ENCODE data around the gene INPPL1.
"Not testable (repeated sequence)": the region's sequence is repeated elsewhere in the genome, so short reads cannot be mapped to it uniquely, and the experiment has no call there.

Gene INPPL1

DNA sequence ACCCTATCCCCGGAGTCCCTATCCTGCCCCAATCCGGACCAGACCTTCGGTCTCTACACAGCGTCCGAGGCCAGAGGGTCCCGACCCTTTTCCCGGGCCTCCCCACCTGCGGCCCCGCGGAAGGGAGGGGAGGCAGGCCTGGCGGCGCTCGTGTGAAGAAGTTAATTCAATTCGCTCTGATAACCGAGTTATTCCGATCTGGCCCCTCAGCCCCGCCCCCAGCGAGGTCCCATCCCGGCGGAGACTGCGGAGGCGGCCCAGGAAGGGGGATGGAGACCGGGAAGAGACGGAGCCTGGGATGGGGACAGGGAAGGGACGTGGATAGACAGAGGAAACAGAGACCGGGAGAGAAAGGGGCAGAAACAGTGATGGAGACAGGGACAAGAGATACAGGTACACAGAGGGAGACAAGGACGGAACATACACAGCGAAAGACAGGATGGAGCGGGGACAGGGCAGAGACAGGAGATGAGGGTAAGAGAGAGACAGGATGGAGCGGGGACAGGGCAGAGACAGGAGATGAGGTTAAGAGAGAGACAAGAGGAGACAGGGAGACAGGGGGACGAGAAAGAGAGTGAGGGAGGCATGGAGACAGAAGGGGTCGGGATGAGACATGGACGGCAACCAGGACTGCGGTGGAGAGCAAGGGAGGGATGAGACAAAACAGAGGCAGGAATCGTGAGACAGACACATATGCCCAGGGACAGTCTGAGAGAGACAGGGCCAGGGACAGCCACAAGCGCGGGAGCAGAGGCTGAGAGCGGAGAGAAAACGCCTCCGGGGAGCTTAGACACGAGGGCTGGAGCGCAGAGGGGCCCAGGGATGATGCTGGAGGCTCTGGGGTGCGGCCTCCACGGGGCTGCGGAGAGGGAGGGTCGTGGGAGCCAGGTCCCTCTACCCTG, 20.0 kb downstream of the INPPL1 start:
- DNase-seq, result no peak

DNA sequence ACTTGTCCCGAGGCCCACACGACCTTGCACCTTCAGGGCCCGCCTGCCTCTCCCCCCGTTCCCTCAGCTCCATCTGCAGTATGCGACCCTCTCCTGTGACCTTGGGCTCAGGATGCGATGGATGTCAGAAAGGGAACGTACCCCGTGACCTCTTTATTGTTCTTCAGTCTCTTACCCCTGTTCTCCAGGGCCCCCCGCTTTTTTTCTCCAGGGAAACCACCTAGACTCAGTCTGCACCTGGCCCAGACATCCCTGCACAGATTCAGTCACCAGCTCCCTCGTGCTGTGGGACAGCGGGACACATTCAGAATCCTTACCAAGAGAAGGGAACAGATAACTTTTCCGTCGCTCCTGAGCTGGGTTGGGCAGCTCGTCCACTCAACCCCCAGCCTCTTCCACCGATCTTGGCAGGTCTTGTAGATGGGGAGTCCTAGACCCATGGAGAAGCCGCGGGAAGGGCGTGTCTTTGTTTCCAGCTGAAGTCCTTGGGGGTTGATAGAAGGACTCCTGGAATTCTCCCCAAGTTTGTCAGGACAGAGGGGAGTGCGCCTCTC, 20.8 kb downstream of the INPPL1 start:
- DNase-seq, result no peak

DNA sequence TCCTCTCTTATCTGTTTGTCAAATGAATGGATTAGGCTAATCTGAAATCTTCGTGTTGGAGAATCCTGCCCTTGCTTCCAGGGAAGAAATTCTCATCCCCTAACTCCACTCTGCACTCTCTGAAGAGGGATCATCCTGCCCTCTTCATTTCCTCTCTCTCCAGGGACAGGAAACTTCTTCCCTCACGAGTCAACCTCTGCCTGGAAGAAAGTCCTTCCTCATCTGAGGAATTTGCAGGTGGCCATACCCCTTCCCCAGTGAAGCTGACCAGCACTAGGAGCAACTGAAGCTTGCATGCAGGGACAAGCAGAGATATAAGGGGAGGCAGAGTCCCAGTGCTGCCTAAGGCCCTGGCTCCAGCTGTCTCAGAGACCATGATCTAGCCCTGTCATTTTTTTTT, 23.0 kb downstream of the INPPL1 start:
- DNase-seq, result no peak

DNA sequence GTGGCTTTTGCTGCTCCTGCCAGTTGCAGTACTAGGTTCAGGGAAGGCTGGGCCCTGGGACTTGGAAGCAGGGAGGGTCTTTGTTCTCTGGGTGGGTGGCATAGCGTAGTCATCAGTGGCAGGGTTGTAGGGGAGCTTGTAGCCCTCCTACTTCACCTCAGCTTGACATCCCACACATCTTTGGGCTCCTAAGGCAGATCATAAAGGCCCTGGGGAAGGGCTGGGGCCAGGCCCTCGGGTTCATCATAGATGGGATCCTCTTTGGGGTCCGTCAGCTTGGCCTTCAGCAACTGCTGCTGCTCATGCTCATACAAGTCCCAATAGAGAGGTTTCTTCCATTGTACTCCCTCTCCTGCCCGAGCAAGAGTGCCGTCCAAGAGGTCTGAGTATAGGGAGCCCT, 25.4 kb downstream of the INPPL1 start:
- DNase-seq, result no peak

DNA sequence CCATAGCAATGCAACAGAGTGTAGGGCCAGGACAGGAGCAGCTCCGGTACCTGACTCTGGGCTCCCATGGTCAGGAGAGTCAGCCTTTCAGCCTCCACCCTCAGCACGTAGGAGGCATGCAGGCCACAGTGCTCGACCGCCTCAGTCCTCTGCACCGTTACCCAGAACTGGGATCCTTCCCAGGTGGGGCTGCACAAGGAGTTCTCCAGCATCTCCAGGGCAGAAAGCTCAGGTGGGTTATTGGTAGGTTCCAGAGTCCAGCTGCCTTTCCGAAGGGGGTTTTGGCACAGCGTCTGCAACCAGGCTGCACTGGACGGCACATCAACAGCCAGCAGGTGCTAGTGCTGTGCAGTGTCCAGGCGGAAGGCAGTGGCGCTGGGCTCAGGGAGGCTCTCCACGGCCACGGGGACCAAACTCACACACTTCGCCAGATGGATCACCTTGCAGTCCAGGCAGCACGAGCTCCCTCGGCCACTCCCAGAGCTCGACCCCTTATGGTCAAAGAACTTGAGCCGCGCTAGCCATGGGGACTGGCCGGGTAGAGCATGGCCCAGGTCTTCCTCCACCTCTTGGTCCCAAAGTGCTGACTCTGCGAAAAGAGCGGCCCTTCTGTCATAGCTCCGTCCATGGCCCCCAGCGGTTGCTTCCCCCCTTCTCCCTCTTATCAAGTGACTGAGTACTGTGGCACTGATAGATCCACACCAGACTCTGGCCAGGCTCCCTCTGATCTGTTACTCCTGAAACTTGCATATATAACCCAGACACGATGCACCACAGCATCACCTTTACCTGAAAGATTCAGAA, 26.3 kb downstream of the INPPL1 start:
- no peak for DNase-seq

DNA sequence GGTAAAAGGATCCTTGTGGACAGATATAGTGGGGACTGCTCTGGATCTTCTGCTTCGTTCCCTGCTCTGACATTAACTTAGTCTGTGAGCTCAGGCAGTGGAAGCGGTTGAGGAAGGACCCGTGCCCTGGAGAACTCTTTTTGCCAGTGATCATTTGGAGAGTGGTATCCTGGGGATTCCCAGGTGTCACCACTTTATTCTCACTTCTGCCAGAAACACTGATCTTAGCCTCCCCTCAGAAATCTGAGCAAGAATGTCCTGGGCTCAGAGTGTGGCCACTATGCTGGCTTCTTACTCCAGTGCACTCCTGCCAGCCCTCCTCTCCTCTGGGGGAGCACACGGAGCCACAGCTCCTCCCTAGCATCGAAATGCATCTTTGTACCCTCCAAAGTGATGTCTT, 27.0 kb downstream of the INPPL1 start:
- no peak for DNase-seq

DNA sequence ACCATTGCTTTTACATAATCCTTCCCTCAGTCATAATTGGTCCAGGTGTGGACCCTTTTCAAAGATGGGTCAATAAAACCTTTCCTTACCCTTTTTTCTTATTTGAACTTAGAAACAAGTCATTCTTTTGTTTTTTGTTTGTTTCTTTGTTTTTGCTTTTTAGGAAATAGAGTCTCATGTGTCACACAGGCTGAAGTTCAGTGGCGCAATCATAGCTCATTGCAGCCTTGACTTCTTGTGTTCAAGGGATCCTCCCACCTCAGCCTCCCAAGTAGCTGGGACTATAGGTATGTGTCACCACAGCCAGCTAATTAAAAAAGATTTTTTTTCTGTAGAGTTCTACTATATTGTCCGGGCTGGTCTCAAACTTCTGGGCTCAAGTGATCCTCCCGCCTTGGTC, 28.8 kb downstream of the INPPL1 start:
- DNase-seq, result no peak

DNA sequence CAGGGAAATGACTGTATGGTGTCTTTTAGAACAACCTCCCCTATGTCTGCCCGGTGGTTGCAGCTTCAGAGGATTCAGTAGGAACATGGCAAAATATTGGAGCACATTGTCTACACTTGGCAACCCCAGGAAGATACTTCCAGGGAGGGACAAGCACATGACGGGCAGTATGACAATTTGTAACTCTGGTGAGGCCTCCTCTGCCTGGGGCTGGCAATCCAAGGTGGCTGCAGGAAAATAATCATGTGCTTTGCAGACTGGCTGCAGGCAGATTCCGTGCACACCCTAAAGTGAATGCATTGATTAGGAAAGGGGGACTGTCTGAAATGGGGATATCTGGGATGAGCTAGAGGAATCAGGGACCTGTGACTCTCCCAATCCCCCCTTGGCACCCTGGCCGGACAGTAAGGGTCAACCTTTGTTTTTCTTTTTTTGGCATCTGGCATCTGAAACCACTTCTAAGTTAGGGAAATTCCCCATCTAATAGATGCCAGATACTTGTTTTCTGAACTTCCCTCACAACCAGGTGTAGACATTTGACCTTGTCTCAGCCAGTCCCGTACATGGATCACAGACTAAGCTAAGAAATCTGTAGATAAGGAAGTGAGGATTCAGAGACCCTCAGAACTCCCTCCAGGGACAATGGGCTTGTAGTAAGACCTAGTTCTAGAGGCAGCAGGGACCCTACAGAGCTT, 29.9 kb downstream of the INPPL1 start:
- no peak for DNase-seq

DNA sequence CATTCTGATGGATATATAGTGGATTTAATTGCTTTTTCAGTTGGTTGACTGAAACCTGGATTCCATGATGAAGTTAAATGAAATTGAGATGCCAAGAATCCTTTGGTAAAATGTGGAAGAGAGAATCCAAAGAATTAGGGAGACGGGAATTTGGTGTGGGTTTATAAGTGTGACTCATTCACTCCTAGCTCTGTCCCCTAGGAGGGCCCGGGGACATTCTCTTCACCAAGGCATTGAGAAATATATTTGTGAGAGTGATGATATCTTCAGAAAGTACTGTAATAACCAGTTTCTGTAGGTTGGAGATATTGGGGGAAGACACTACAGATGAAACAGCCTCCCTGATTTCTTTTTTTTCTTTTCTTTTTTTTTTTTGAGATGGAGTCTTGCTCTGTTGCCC, 33.0 kb downstream of the INPPL1 start:
- no peak for DNase-seq

DNA sequence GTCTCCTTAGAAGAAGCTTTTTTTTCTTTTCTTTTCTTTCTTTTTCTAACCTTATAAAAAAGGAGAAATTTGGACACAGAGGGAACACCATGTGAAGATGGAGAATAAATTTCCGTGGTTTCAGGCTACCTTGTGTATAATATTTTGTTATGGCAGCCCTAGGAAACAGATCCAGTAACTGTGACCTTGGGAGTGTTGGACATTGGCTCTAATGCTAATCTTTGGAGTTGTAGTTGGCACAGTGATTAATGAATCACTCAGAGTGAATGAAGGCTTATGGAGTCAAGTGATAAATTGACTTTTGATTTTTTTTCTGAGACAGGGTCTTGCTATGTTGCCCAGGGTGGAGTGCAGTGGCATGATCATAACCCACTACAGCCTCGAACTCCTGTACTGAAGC, 34.9 kb downstream of the INPPL1 start:
- no peak for DNase-seq

DNA sequence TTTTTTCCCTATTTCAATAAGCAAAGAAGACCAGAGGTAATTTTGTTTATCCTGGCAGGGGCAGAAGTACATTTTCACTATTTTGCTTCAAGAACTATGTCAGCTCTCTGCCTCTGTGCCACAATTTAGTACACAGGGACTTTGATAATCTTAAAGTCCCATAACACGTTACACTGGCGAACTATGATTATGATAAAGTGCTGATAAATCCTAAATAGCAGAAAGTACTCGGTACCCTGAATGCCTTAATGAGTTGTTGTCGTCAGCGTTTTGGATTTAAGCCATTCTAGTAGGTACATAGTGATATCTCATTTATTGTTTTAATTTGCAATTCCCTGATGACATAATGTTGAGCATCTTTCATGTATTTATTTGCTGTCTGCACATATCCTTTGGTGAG, 36.0 kb downstream of the INPPL1 start:
- no peak for DNase-seq

DNA sequence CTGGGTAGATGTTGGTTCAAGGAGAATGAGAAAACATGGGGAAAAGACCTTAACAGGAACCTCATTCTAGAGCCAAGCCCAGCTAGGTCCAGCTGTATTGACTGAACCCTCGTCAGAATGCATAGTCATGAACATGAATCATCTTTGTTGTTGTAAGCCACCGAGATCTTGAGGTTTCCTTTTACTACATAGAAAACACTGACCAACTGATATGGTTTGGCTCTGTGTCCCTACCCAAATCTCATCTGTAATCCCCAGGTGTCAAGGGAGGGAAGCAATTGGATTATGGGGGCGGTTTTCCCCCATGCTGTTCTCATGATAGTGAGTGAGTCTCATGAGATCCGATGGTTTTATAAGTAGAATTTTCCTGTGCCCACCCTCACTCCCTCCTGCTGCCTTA, 38.8 kb downstream of the INPPL1 start:
- DNase-seq, result no peak

DNA sequence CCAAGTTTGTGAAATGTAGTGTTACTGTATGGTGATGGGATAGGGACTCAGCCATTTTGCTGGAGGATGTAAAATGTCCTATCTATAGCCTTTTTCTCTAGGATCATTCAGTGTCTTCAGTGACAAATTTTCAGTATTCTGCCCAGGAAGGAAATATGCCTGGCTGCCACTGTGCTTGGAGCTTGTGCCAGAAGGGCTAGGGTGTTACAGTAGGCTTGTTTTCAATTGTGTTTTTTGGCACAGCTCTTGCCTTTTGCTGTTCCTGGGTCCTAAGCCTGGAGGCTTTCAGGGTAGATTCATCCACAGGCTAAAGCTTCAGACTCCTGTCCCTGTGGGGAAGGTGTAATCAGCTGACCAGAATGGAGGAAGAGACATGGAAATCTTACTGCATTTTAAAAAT, 41.4 kb downstream of the INPPL1 start:
- no peak for DNase-seq

DNA sequence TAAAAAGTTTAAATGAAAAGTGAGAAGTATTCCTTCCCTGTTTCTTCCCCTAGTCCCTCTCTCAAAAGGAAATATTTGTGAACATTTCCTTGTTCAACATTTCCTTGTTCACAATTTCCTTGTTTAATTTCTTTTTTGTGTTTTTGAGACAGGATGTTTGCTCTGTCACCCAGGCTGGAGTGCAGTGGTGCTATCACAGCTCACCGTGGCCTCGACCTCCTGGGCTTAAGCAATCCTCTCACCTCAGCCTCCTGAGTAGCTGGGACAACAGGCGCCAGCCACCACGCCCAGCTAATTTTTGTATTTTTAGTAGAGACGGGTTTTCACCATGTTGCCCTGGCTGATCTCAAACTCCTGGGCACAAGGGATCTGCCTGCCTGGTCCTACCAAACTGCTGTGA, 42.4 kb downstream of the INPPL1 start:
- DNase-seq, result not testable (repeated sequence)

DNA sequence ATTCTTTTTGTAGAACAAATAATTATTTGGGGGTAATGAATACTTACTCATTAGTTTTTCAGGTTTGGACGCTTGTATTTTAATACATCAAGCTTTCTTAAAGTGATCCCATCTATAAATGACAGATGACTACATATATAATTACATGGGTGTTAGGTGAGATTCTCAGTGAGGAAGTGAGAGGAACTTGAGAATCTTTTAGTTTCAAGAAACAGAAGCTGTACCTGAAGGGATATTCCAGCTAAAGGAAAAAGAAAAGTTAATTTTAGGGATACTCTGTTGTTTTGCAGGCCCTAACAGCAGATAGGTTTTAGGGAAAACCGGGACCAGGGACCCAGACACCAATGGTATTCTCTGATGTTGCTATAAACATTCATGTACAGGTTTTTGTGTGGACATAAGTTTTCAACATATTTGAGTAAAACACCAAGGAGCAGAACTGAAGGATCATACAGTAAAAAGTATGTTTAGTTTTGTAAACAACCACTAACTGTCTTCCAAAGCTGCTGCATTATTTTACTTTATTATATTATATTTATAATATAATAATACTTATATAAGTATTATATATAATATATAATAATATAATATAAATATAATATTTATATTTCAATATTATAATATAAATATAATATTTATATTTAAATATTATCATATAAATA, 43.5 kb downstream of the INPPL1 start:
- no peak for DNase-seq

DNA sequence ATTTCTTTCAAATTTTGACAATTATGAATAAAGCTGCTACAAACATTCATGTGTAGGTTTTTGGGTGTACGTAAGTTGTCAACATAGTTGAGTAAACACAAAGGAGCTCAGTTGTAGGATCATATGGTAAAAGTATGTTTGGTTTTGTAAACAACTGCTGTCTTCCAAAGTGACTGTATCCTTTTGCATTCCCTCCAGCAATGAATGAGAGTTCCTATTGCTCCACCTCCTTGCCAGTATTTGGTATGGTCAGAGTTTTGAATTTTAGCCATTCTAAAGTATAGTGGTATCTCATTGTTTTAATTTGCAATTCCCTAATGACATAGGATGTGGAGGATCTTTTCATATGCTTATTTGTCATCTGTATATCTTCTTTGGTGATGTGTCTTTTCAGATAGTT, 47.4 kb downstream of the INPPL1 start:
- no peak for DNase-seq

DNA sequence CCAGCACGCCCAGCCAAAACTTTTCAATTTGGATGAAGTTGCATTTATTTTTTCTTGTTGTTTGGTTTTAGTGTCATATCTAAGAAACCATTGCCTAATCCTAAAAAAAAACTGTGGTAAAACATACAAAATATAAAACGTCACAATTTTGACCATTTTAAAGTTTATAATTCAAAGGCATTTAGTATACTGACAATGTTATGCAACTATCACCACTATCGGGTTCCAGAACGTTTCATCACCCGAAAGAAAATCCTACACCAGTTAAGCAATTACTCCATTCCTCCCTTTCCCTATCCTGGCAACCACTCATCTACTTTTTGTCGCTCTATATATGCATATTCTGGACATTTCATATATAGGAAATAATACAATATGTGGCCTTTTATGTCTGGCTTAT, 49.9 kb downstream of the INPPL1 start:
- DNase-seq, result no peak

DNA sequence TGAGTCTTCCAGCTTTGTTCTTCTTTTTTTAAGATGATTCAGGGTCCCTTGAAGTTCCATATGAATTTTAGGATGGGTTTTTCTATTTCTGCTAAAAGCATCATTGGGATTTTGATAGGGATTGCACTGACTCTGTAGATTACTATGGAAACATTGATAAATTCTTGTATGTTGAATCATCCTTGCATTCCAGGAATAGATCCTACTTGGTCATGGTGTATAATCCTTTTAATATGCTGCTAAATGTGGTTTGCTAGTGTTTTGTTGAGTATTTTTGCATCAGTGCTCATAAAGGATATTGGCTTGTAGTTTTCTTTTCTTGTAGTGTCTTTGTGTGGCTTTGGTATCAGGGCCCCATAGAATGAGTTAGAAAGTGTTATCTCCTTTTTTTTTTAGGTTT, 54.3 kb downstream of the INPPL1 start:
- DNase-seq, result no peak

DNA sequence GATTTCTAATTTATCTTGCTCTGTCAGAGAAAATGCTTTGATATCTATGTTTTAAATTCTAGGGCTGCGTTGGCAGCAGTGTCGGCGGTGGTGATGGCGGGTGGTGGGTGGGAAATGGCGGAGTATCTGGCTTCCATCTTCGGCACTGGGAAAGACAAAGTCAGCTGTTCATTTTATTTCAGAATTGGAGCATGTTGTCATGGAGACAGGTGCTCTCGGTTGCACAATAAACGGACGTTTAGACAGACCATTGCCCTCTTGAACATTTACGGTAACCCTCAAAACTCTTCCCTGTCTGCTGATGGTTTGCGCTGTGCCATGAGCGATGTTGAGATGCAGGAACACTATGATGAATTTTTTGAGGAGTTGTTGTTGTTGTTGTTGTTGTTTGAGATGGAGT, 55.5 kb downstream of the INPPL1 start:
- no peak for DNase-seq

DNA sequence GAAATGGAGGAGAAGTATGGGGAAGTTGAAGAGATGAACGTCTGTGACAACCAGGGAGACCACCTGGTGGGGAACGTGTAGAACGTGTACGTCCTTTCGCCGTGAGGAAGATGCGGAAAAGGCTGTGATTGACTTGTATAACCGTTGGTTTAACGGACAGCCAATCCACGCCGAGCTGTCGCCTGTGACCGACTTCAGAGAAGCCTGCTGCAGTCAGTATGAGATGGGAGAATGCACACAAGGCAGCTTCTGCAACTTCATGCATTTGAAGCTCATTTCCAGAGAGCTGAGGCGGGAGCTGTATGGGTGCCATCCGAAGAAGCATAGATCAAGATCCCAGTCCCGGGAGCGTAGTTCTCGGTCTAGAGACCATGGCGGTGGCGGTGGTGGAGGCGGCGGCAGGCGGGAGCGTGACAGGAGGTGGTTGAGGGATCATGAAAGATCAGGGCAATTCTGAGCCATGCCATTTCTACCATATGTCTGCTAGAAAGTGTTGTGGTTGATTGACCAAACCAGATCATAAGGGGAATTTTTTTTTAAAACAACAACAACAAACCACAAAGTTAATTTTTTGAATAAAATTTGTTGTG, 56.3 kb downstream of the INPPL1 start:
- no peak for DNase-seq

DNA sequence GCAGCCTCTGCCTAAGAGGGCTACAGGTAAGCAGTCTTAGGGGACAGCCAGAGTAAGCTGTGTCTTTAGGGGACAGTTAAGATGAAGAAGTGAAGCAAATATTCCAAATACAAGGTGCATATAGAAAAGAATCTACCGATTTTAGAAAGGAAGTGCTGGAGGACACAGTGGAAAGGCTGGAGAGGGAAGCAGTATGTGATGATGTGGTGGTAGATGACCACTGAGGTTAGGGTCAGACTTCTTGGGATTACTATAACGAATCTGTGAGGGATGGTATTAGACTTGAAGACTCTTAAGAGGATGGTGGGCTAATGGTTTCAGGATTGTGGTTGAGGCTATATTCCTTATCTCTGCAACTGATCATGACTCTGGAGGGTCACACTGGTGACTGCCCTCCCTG, 59.4 kb downstream of the INPPL1 start:
- DNase-seq, result no peak

DNA sequence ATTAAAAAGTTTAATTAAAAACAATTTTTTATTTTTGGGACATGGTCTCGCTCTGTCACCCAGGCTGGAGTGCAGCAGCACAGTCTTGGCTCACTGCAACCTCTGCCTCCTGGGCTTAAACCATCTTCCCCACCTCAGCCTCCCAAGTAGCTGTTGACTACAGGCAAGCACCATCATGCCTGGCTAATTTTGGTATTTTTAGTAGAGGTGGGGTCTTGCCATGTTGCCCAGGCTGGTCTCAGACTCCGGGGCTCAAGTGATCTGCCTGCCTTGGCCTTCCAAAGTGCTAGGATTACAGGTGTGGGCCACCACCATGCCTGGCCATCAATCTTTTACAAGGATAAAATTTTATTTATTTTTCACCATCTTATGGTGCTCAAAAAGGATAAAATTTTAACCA, 62.7 kb downstream of the INPPL1 start:
- no peak for DNase-seq

Measured in CD4-positive, alpha-beta T cell treated with Interleukin-21 for 1 hour (primary cell).